PC-9 (cell line): Measurements from ENCODE around the gene PSORS1C1. TPM values are rescaled to one million over a fixed set of nuclear protein-coding genes. Genes with fewer than 3 reads are reported as not detected.

ENCODE experiments used
- BruUV-seq: library from RNA; stranded (reverse); fragments of 400-500 nt; replicated peaks from 2 replicates; lab custom pipeline; 2021; lab: Mats Ljungman, UMichigan
- CTCF ChIA-PET: fragments of 300-600 bp; sonication (Branson Sonifier 250); formaldehyde crosslinking; loops from one replicate; lab custom pipeline; 2022; ENCODE audit warnings: antibody characterized with exemption; lab: Charles Lee
- POLR2A ChIA-PET: fragments of 300-600 bp; sonication (Branson Sonifier 250); formaldehyde crosslinking; loops from one replicate; lab custom pipeline; 2022; ENCODE audit warnings: antibody characterized with exemption; ENCODE audit not compliant: unreplicated experiment; lab: Charles Lee
- DNase-seq, 2 experiments: peaks; one replicate each; pipeline versions ENCODE4 v3.0.0 to v3.0.0-alpha.2; 2015 to 2022; ENCODE audit warnings: mixed read lengths in 1 of 2
- H2AFZ ChIP-seq: fragments of 200-600 bp; sonication (generic); 2 replicates; pipeline ENCODE4 v1.8.1; 2017; ENCODE audit warnings: antibody characterized with exemption
- H3F3A ChIP-seq: fragments of 200-600 bp; sonication (generic); 2 replicates; pipeline ENCODE4 v1.8.1; 2017; ENCODE audit warnings: antibody characterized with exemption, mild to moderate bottlenecking, low read depth; ENCODE audit not compliant: insufficient read depth
- H3K27ac ChIP-seq: fragments of 200-600 bp; sonication (generic); 2 replicates; pipeline ENCODE4 v1.6.1; 2016; ENCODE audit warnings: mixed run types
- H3K27me3 ChIP-seq: fragments of 200-600 bp; sonication (generic); 2 replicates; pipeline ENCODE4 v1.6.1; 2016; ENCODE audit warnings: low read depth, mixed run types; ENCODE audit not compliant: insufficient read depth
- H3K36me3 ChIP-seq: fragments of 200-600 bp; sonication (generic); 2 replicates; pipeline ENCODE4 v1.6.1; 2016; ENCODE audit warnings: low read depth, mixed run types
- H3K4me1 ChIP-seq: fragments of 200-600 bp; sonication (generic); replicated peaks from 2 replicates; pipeline ENCODE4 v1.6.1; 2016; ENCODE audit warnings: mixed run types; ENCODE audit not compliant: insufficient read depth
- H3K4me2 ChIP-seq: fragments of 200-600 bp; sonication (generic); 2 replicates; pipeline ENCODE4 v1.6.1; 2017; ENCODE audit warnings: mixed run types
- H3K4me3 ChIP-seq: fragments of 200-600 bp; sonication (generic); 2 replicates; pipeline ENCODE4 v1.6.1; 2016; ENCODE audit warnings: mixed run types
- H3K79me2 ChIP-seq: fragments of 200-600 bp; sonication (generic); 2 replicates; pipeline ENCODE4 v1.6.1; 2017; ENCODE audit warnings: low read depth, mixed run types
- H3K9me2 ChIP-seq: fragments of 200-600 bp; sonication (generic); 2 replicates; pipeline ENCODE4 v1.8.1; 2017; ENCODE audit warnings: mild to moderate bottlenecking; ENCODE audit not compliant: insufficient read depth
- H3K9me3 ChIP-seq: fragments of 200-600 bp; sonication (generic); 2 replicates; pipeline ENCODE4 v1.8.1; 2016; ENCODE audit warnings: low read depth; ENCODE audit not compliant: insufficient read depth
- H4K20me1 ChIP-seq: fragments of 200-600 bp; sonication (generic); 2 replicates; pipeline ENCODE4 v1.8.1; 2017; ENCODE audit not compliant: insufficient read depth
- EZH2 ChIP-seq: fragments of 200-600 bp; sonication (generic); IDR thresholded peaks from 2 replicates; pipeline ENCODE4 v1.8.0; 2017; ENCODE audit warnings: antibody characterized with exemption, low read depth
- intact Hi-C: fragments of 100-400 bp; cut with micrococcal nuclease; formaldehyde crosslinking; loops from one replicate; pipeline ENCODE4 v1.10.0; 2022; ENCODE audit not compliant: unreplicated experiment
- total RNA-seq: library from RNA; stranded (reverse); gene quantifications from 2 replicates; pipeline ENCODE4 v1.2.3, GENCODE V29; 2021
- TF ChIP-seq, protein P1 (sequence below): fragments of 200-600 bp; sonication (generic); conservative IDR thresholded peaks from 2 replicates; pipeline ENCODE4 v1.6.1; 2017; ENCODE audit warnings: mixed run types, antibody characterized with exemption, mild to moderate bottlenecking, moderate library complexity

PSORS1C1 gene
- total RNA-seq, 1 experiment from 2014 or later: 29.2 TPM

- no TSS peak for BruUV-seq
- intact Hi-C loops: loop anchor here (5.0 kb wide), 1 partner anchor 54 kb away; no protein-coding TSS in a partner anchor
- CTCF ChIA-PET: interaction anchor here (0.5 to 2.0 kb wide), 8 partner anchors 12 to 312 kb away, joined by 3 to 9 read pairs (median 3); partner anchors contain the start of gene PSORS1C1
Observed at GRCh38 chr6:31126396-31127175, 12.0 kb downstream of the PSORS1C1 start.

DNA sequence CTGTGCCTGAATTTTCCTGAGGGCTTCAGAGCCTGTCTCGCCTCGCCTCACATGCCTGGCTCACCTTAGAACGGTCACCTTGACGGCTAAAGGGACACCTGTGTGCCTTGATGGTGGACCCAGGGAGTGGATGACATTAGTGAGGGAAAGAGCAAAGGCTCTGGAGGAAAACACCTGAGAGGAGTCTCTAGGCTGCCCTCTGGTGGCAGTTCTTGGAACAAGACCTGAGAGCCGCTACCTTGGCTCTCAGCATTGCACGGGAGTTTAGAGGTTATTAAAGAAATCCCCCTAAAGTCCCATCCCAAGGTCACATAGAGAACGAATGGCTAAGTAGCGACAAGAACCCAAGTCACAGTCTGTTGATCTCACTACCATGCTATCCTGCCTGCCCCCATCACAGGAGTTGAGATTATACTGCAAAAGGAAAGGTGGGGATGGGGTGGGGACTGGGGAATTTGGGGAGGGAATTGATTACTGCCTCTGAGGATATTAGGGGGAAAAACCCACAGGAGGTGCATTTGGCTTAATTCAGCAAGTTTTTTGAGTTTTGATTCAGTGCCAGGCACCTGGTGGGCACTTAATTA, 13.6 kb downstream of the PSORS1C1 start:
- Histone ChIP-seq H4K20me1 (no peaks in the 10 kb centered on the region; the same call in 1 of the 2 replicates), H3K27me3 (no peaks in the 10 kb centered on the region), H3K4me3 (no peak overlapping the region), H3F3A (no peaks in the 10 kb centered on the region), H3K36me3 (no peaks in the 10 kb centered on the region), H3K27ac (no peak overlapping the region), H3K9me3 (no peaks in the 10 kb centered on the region), H3K79me2 (no peaks in the 10 kb centered on the region), H3K4me1 (peaks cover 15% of the 10 kb centered on the region), H2AFZ (no peak overlapping the region), H3K9me2 (no peaks in the 10 kb centered on the region), H3K4me2 (no peak overlapping the region)
- no TSS peak for BruUV-seq
- TF ChIP-seq, protein P1, sequence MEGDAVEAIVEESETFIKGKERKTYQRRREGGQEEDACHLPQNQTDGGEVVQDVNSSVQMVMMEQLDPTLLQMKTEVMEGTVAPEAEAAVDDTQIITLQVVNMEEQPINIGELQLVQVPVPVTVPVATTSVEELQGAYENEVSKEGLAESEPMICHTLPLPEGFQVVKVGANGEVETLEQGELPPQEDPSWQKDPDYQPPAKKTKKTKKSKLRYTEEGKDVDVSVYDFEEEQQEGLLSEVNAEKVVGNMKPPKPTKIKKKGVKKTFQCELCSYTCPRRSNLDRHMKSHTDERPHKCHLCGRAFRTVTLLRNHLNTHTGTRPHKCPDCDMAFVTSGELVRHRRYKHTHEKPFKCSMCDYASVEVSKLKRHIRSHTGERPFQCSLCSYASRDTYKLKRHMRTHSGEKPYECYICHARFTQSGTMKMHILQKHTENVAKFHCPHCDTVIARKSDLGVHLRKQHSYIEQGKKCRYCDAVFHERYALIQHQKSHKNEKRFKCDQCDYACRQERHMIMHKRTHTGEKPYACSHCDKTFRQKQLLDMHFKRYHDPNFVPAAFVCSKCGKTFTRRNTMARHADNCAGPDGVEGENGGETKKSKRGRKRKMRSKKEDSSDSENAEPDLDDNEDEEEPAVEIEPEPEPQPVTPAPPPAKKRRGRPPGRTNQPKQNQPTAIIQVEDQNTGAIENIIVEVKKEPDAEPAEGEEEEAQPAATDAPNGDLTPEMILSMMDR: peak; percentile 85
- no peak for TF ChIP-seq EZH2
- DNase-seq: peak; percentile 45 to 66
- CTCF ChIA-PET: interaction anchor here (0.6 kb wide), 2 partner anchors 46 to 75 kb away, joined by 3 to 4 read pairs; no protein-coding TSS in a partner anchor
- POLR2A ChIA-PET: no interaction called here
- intact Hi-C loops: loop anchor here (1.0 to 5.0 kb wide), 5 partner anchors 26 to 299 kb away; partner anchors contain the start of gene VARS2

More at GRCh38 chr6:31126396-31127175, 12.0 kb downstream of the PSORS1C1 start:
- Histone ChIP-seq H3K36me3 (no peaks in the 10 kb centered on the region), H2AFZ (no peak overlapping the region), H4K20me1 (no peaks in the 10 kb centered on the region; the same call in 1 of the 2 replicates), H3K27ac (no peak overlapping the region), H3K9me3 (no peaks in the 10 kb centered on the region), H3K4me3 (no peak overlapping the region), H3K79me2 (no peaks in the 10 kb centered on the region), H3K9me2 (no peaks in the 10 kb centered on the region), H3K4me2 (no peak overlapping the region), H3F3A (no peaks in the 10 kb centered on the region), H3K27me3 (no peaks in the 10 kb centered on the region), H3K4me1 (peaks cover 15% of the 10 kb centered on the region)
- DNase-seq: no peak
- POLR2A ChIA-PET: interaction anchor here (0.6 kb wide), 1 partner anchor 914 kb away, joined by 3 read pairs; the partner anchor contains the start of gene TRIM26
- TF ChIP-seq EZH2: no peak
- TF ChIP-seq, protein P1: no peak

GRCh38 chr6:31129130-31129529, 14.5 kb downstream of the PSORS1C1 start:
- no peaks in the 10 kb centered on the region for H3K79me2 ChIP-seq
- H3K9me3 ChIP-seq: no peaks in the 10 kb centered on the region
- H3K27ac ChIP-seq: no peak overlapping the region
- no peaks in the 10 kb centered on the region for H3K27me3 ChIP-seq
- POLR2A ChIA-PET: no interaction called here
- H3K4me2 ChIP-seq: no peak overlapping the region
- TF ChIP-seq EZH2: no peak
- TF ChIP-seq, protein P1: no peak
- H4K20me1 ChIP-seq: no peaks in the 10 kb centered on the region; the same call in 1 of the 2 replicates
- CTCF ChIA-PET: interaction anchor here (0.5 to 1.7 kb wide), 5 partner anchors 27 to 74 kb away, joined by 3 to 5 read pairs (median 4); no protein-coding TSS in a partner anchor
- no peaks in the 10 kb centered on the region for H3K9me2 ChIP-seq
- DNase-seq: no peak
- no peak overlapping the region for H2AFZ ChIP-seq
- H3K4me3 ChIP-seq: no peak overlapping the region
- no peaks in the 10 kb centered on the region for H3F3A ChIP-seq
- intact Hi-C loops: loop anchor here (2.0 to 5.0 kb wide), 3 partner anchors 57 to 300 kb away; partner anchors contain the start of gene VARS2
- peaks cover 15% of the 10 kb centered on the region for H3K4me1 ChIP-seq
- no peaks in the 10 kb centered on the region for H3K36me3 ChIP-seq
- BruUV-seq: no TSS peak
